ENCODE data around the gene CITED4. TPM values are rescaled to one million over a fixed set of nuclear protein-coding genes. Genes with fewer than 3 reads are reported as not detected.

CITED4 gene
- total RNA-seq, 1 experiment from 2014 or later: 10.6 TPM

GRCh38 chr1:40893946-40894345 is 31.8 kb upstream of the CITED4 start:
- 0 out of 2 replicates have a peak, but pooled peaks cover 4% of the 10 kb centered on the region for H3K9me3 ChIP-seq (ENCODE audit: low read length)
- no peaks in the 10 kb centered on the region for H3K36me3 ChIP-seq (ENCODE audit: low read depth, low read length)
- H2AFZ ChIP-seq (ENCODE audit: low read length): no peak overlapping the region
- no peaks in the 10 kb centered on the region for H4K20me1 ChIP-seq (ENCODE audit: low read length)
- H3K27ac ChIP-seq (ENCODE audit: low read length): no peak overlapping the region
- DNase-seq (no peak), ATAC-seq (no peak)
- no peaks in the 10 kb centered on the region for H3K9me2 ChIP-seq (replicated peaks; ENCODE audit: low read length)
- no peak overlapping the region for H3K4me3 ChIP-seq (ENCODE audit: low read length)
- no peak overlapping the region for H3K9ac ChIP-seq (ENCODE audit: low read length)
- ChIA-PET POLR2A (ENCODE audit: unreplicated experiment) (no interaction called here), CTCF (no interaction called here)
- H3K4me2 ChIP-seq (ENCODE audit: low read length): no peak overlapping the region
- no peak for TF ChIP-seq EZH2phosphoT487 (IDR thresholded peaks at IDR 0.05; ENCODE audit: borderline replicate concordance, low read length)
- no peak for TF ChIP-seq EZH2 (IDR thresholded peaks at IDR 0.05; ENCODE audit: low read length, unreplicated experiment)
- TF ChIP-seq CTCF (conservative IDR thresholded peaks at IDR 0.05; ENCODE audit: low read depth, low read length): no peak
- peaks cover 2% of the 10 kb centered on the region for H3F3A ChIP-seq (ENCODE audit: low read length, unreplicated experiment)
- intact Hi-C loops (cut with micrococcal nuclease): no loop called here
- H3K27me3 ChIP-seq (ENCODE audit: low read length): no peaks in the 10 kb centered on the region
- H3K79me2 ChIP-seq (ENCODE audit: low read length): no peaks in the 10 kb centered on the region
- BruUV-seq (replicated peaks): no TSS peak
- peaks cover 17% of the 10 kb centered on the region for H3K4me1 ChIP-seq (ENCODE audit: insufficient read depth, low read length)

- H3K9me2 ChIP-seq (replicated peaks; ENCODE audit: low read length): no peaks in the 10 kb centered on the region
- no TSS peak for BruUV-seq (replicated peaks)
- H3K4me3 ChIP-seq (ENCODE audit: low read length): no peak overlapping the region
- peaks cover 1% of the 10 kb centered on the region; the same call in 1 of the 2 replicates for H3K4me1 ChIP-seq (ENCODE audit: insufficient read depth, low read length)
- no peaks in the 10 kb centered on the region for H3K27me3 ChIP-seq (ENCODE audit: low read length)
- no peaks in the 10 kb centered on the region for H3K79me2 ChIP-seq (ENCODE audit: low read length)
- CTCF ChIA-PET: no interaction called here
- H4K20me1 ChIP-seq (ENCODE audit: low read length): no peaks in the 10 kb centered on the region
- no peaks in the 10 kb centered on the region for H3F3A ChIP-seq (ENCODE audit: low read length, unreplicated experiment)
- no peak overlapping the region for H3K9ac ChIP-seq (ENCODE audit: low read length)
- H3K27ac ChIP-seq (ENCODE audit: low read length): no peak overlapping the region
- no peak overlapping the region for H2AFZ ChIP-seq (ENCODE audit: low read length)
- intact Hi-C loops (cut with micrococcal nuclease): no loop called here
- ATAC-seq (no peak), DNase-seq (no peak)
- no peak overlapping the region for H3K4me2 ChIP-seq (ENCODE audit: low read length)
- no peak for TF ChIP-seq EZH2 (IDR thresholded peaks at IDR 0.05; ENCODE audit: low read length, unreplicated experiment)
- no peak for TF ChIP-seq EZH2phosphoT487 (IDR thresholded peaks at IDR 0.05; ENCODE audit: borderline replicate concordance, low read length)
- no peak for TF ChIP-seq CTCF (conservative IDR thresholded peaks at IDR 0.05; ENCODE audit: low read depth, low read length)
- no peaks in the 10 kb centered on the region for H3K36me3 ChIP-seq (ENCODE audit: low read depth, low read length)
- 0 out of 2 replicates have a peak, but pooled peaks cover 4% of the 10 kb centered on the region for H3K9me3 ChIP-seq (ENCODE audit: low read length)
- POLR2A ChIA-PET (ENCODE audit: unreplicated experiment): no interaction called here
Measured at GRCh38 chr1:40892354-40892753, 30.2 kb upstream of the CITED4 start.

- intact Hi-C loops (cut with micrococcal nuclease): no loop called here
- TF ChIP-seq CTCF (conservative IDR thresholded peaks at IDR 0.05; ENCODE audit: low read depth, low read length) (no peak), EZH2phosphoT487 (IDR thresholded peaks at IDR 0.05; ENCODE audit: borderline replicate concordance, low read length) (no peak), EZH2 (IDR thresholded peaks at IDR 0.05; ENCODE audit: low read length, unreplicated experiment) (no peak)
- no peak overlapping the region for H3K27ac ChIP-seq (ENCODE audit: low read length)
- H3K36me3 ChIP-seq (ENCODE audit: low read depth, low read length): no peaks in the 10 kb centered on the region
- no peaks in the 10 kb centered on the region for H4K20me1 ChIP-seq (ENCODE audit: low read length)
- no peak overlapping the region for H3K9ac ChIP-seq (ENCODE audit: low read length)
- no TSS peak for BruUV-seq (replicated peaks)
- H3K9me2 ChIP-seq (replicated peaks; ENCODE audit: low read length): no peaks in the 10 kb centered on the region
- CTCF ChIA-PET: no interaction called here
- no peak for ATAC-seq
- H3K79me2 ChIP-seq (ENCODE audit: low read length): no peaks in the 10 kb centered on the region
- no peaks in the 10 kb centered on the region for H3K4me1 ChIP-seq (ENCODE audit: insufficient read depth, low read length)
- 0 out of 2 replicates have a peak, but pooled peaks cover 4% of the 10 kb centered on the region for H3K9me3 ChIP-seq (ENCODE audit: low read length)
- H3K4me3 ChIP-seq (ENCODE audit: low read length): no peak overlapping the region
- POLR2A ChIA-PET (ENCODE audit: unreplicated experiment): no interaction called here
- no peak overlapping the region for H3K4me2 ChIP-seq (ENCODE audit: low read length)
- H3K27me3 ChIP-seq (ENCODE audit: low read length): no peaks in the 10 kb centered on the region
- H3F3A ChIP-seq (ENCODE audit: low read length, unreplicated experiment): no peaks in the 10 kb centered on the region
- DNase-seq: no peak
- H2AFZ ChIP-seq (ENCODE audit: low read length): no peak overlapping the region
Measured at GRCh38 chr1:40890771-40891170, 28.6 kb upstream of the CITED4 start.

Data from PC-3 (cell line).